GM06990 (cell line): ENCODE results near the gene SLC5A9.

Experiments used
- DNase-seq: peaks from one replicate; pipeline ENCODE4 v3.0.0-alpha.2; 2011; ENCODE audit not compliant: insufficient read length; ENCODE audit errors: extremely low read depth
- H3K27me3 ChIP-seq: replicated peaks from 2 replicates; pipeline ENCODE4 v1.6.0; 2011; ENCODE audit warnings: low read length; ENCODE audit not compliant: control insufficient read depth, insufficient read depth
- H3K36me3 ChIP-seq: 2 replicates; pipeline ENCODE4 v1.5.1; 2011; ENCODE audit warnings: low read length; ENCODE audit not compliant: control insufficient read depth, insufficient read depth
- H3K4me3 ChIP-seq: replicated peaks from 2 replicates; pipeline ENCODE4 v1.5.1; 2011; ENCODE audit warnings: low read depth, mild to moderate bottlenecking, control low read depth, low read length
- CTCF ChIP-seq: IDR thresholded peaks from 2 replicates; pipeline ENCODE4 v1.5.1; 2011; ENCODE audit warnings: low read length, control low read depth, mild to moderate bottlenecking, inconsistent platforms; ENCODE audit not compliant: insufficient read depth, poor library complexity, severe bottlenecking

The SLC5A9 gene

GRCh38 chr1:48198970-48199369 lies 23.5 kb upstream of the SLC5A9 start:
- Histone ChIP-seq H3K27me3 (no peaks in the 10 kb centered on the region; the same call in 1 of the 2 replicates), H3K4me3 (no peak overlapping the region), H3K36me3 (no peaks in the 10 kb centered on the region)
- DNase-seq: no peak
- TF ChIP-seq CTCF: no peak

- no peaks in the 10 kb centered on the region; the same call in 1 of the 2 replicates for H3K27me3 ChIP-seq
- H3K36me3 ChIP-seq: no peaks in the 10 kb centered on the region
- TF ChIP-seq CTCF: no peak
- no peak for DNase-seq
- H3K4me3 ChIP-seq: no peak overlapping the region
Observed at GRCh38 chr1:48200166-48200900, 22.2 kb upstream of the SLC5A9 start.

GRCh38 chr1:48202030-48202752 lies 20.3 kb upstream of the SLC5A9 start:
- H3K27me3 ChIP-seq: no peaks in the 10 kb centered on the region
- no peak for DNase-seq
- H3K4me3 ChIP-seq: no peak overlapping the region
- peak; percentile 80 for TF ChIP-seq CTCF
- no peaks in the 10 kb centered on the region for H3K36me3 ChIP-seq

GRCh38 chr1:48203287-48203900 lies 19.1 kb upstream of the SLC5A9 start:
- TF ChIP-seq CTCF: peak; percentile 61
- Histone ChIP-seq H3K36me3 (no peaks in the 10 kb centered on the region), H3K4me3 (no peak overlapping the region), H3K27me3 (no peaks in the 10 kb centered on the region)
- DNase-seq: no peak

GRCh38 chr1:48205522-48205921 lies 17.0 kb upstream of the SLC5A9 start:
- Histone ChIP-seq H3K27me3 (no peaks in the 10 kb centered on the region), H3K4me3 (no peak overlapping the region), H3K36me3 (no peaks in the 10 kb centered on the region)
- TF ChIP-seq CTCF: no peak
- DNase-seq: no peak
